Fibroblast of lung (primary cell): ENCODE data around the gene FYN. TPM values are rescaled to one million over a fixed set of nuclear protein-coding genes. Genes with fewer than 3 reads are reported as not detected.

ENCODE experiments used
- DNase-seq, 2 donors: peaks; one replicate each; pipeline versions ENCODE4 v3.0.0 to v3.0.0-alpha.2; 2010; ENCODE audit warnings: low read depth in 2 of 2
- H2AFZ ChIP-seq: 2 replicates; pipeline ENCODE4 v1.5.1; 2012; ENCODE audit warnings: low read length, control low read depth, inconsistent platforms
- H3K27ac ChIP-seq: 2 replicates; pipeline ENCODE4 v1.5.1; 2011; ENCODE audit warnings: low read length, control low read depth; ENCODE audit not compliant: insufficient read depth
- H3K27me3 ChIP-seq: 2 replicates; pipeline ENCODE4 v1.5.1; 2011; ENCODE audit warnings: mild to moderate bottlenecking, low read length; ENCODE audit not compliant: control insufficient read depth, insufficient read depth
- H3K36me3 ChIP-seq: 2 replicates; pipeline ENCODE4 v1.5.1; 2011; ENCODE audit warnings: low read length; ENCODE audit not compliant: control insufficient read depth, insufficient read depth
- H3K4me1 ChIP-seq: 2 replicates; pipeline ENCODE4 v1.5.1; 2011; ENCODE audit warnings: low read length; ENCODE audit not compliant: control insufficient read depth, insufficient read depth; ENCODE audit errors: extremely low read depth
- H3K4me2 ChIP-seq: 2 replicates; pipeline ENCODE4 v1.5.1; 2011; ENCODE audit warnings: low read length, control low read depth; ENCODE audit not compliant: insufficient read depth; ENCODE audit errors: extremely low read depth
- H3K4me3 ChIP-seq, 4 experiments: fragments of 200-600 bp in 1 of 4; sonication (generic) in 1 of 4; replicated peaks in 1 of 4; 2 replicates each; pipeline ENCODE4 v1.5.1; 2011 to 2016; ENCODE audit warnings: low read length in 4 of 4, low read depth in 3 of 4, mild to moderate bottlenecking in 3 of 4, control low read depth in 2 of 4, inconsistent platforms in 1 of 4, mixed read lengths in 1 of 4; ENCODE audit not compliant: insufficient read depth in 1 of 4; ENCODE audit errors: control extremely low read depth in 1 of 4
- H3K79me2 ChIP-seq: 2 replicates; pipeline ENCODE4 v1.5.1; 2012; ENCODE audit warnings: mild to moderate bottlenecking, low read length, inconsistent platforms; ENCODE audit not compliant: control insufficient read depth, insufficient read depth
- H3K9ac ChIP-seq: 2 replicates; pipeline ENCODE4 v1.5.1; 2011; ENCODE audit warnings: mild to moderate bottlenecking, low read length, control low read depth; ENCODE audit not compliant: insufficient read depth
- H3K9me3 ChIP-seq: 2 replicates; pipeline ENCODE4 v1.5.1; 2012; ENCODE audit warnings: low read depth, low read length; ENCODE audit not compliant: control insufficient read depth, insufficient read depth
- H4K20me1 ChIP-seq: 2 replicates; pipeline ENCODE4 v1.5.1; 2011; ENCODE audit warnings: low read length; ENCODE audit not compliant: control insufficient read depth, insufficient read depth; ENCODE audit errors: extremely low read depth
- CTCF ChIP-seq, 2 donors: IDR thresholded peaks in 1 of 2; conservative IDR thresholded peaks in 1 of 2; 1 replicate in 1 of 2; 2 replicates in 1 of 2; pipeline ENCODE4 v1.5.1; 2011 to 2012; ENCODE audit warnings: low read length in 2 of 2, control low read depth in 1 of 2, inconsistent platforms in 1 of 2, low read depth in 1 of 2, mild to moderate bottlenecking in 1 of 2
- EZH2 ChIP-seq: IDR thresholded peaks from 2 replicates; pipeline ENCODE4 v1.5.1; 2012; ENCODE audit warnings: low read length, control low read depth, mild to moderate bottlenecking; ENCODE audit errors: missing control alignments
- polyA plus RNA-seq, 2 donors: library from polyadenylated mRNA; depleted of rRNA in 1 of 2; stranded (reverse) in 1 of 2; unstranded in 1 of 2; fragments of >200 nt; gene quantifications; 2 replicates each; pipeline ENCODE4 v1.2.1, GENCODE V29; 2011 to 2012; ENCODE audit warnings: missing spikeins in 1 of 2
- total RNA-seq: library from RNA; depleted of rRNA; stranded (reverse); fragments of >200 nt; gene quantifications from 2 replicates; pipeline ENCODE4 v1.2.1, GENCODE V29; 2014

The FYN gene
- total and polyA plus RNA-seq, 2 donors (not counting 1 experiment from before 2014, with no cell fraction given): 64.7 TPM

GRCh38 chr6:111781041-111781708, 92.1 kb downstream of the FYN start:
- Histone ChIP-seq H4K20me1 (no peaks in the 10 kb centered on the region), H3K9me3 (no peaks in the 10 kb centered on the region), H3K4me3 (no peak overlapping the region), H3K36me3 (no peaks in the 10 kb centered on the region), H3K27ac (no peak overlapping the region), H3K9ac (no peak overlapping the region), H3K79me2 (no peaks in the 10 kb centered on the region), H2AFZ (no peak overlapping the region), H3K27me3 (no peaks in the 10 kb centered on the region), H3K4me2 (no peak overlapping the region), H3K4me1 (peaks cover 2% of the 10 kb centered on the region)
- TF ChIP-seq CTCF (conservative IDR thresholded peaks at IDR 0.05 in 1 of 2, IDR thresholded peaks at IDR 0.05 in 1 of 2; ENCODE audit: low read depth in 1 of 2, low read length in 2 of 2) (no peak), EZH2 (no peak)
- peak; percentile 42 to 61 for DNase-seq

GRCh38 chr6:111780393-111780792, 92.9 kb downstream of the FYN start:
- Histone ChIP-seq H3K4me3 (no peak overlapping the region), H3K79me2 (no peaks in the 10 kb centered on the region), H3K27ac (no peak overlapping the region), H2AFZ (no peak overlapping the region), H3K4me1 (peaks cover 2% of the 10 kb centered on the region), H4K20me1 (no peaks in the 10 kb centered on the region), H3K9me3 (no peaks in the 10 kb centered on the region), H3K27me3 (no peaks in the 10 kb centered on the region), H3K9ac (no peak overlapping the region), H3K4me2 (no peak overlapping the region), H3K36me3 (no peaks in the 10 kb centered on the region)
- DNase-seq: no peak
- TF ChIP-seq CTCF (conservative IDR thresholded peaks at IDR 0.05 in 1 of 2, IDR thresholded peaks at IDR 0.05 in 1 of 2; ENCODE audit: low read depth in 1 of 2, low read length in 2 of 2) (no peak), EZH2 (no peak)

- H3K36me3 ChIP-seq: no peaks in the 10 kb centered on the region
- no peaks in the 10 kb centered on the region for H4K20me1 ChIP-seq
- H3K4me3 ChIP-seq: no peak overlapping the region
- no peaks in the 10 kb centered on the region for H3K79me2 ChIP-seq
- no peak overlapping the region for H3K27ac ChIP-seq
- TF ChIP-seq CTCF (conservative IDR thresholded peaks at IDR 0.05 in 1 of 2, IDR thresholded peaks at IDR 0.05 in 1 of 2; ENCODE audit: low read depth in 1 of 2, low read length in 2 of 2) (no peak), EZH2 (no peak)
- H3K4me2 ChIP-seq: no peak overlapping the region
- H2AFZ ChIP-seq: no peak overlapping the region
- no peak overlapping the region for H3K9ac ChIP-seq
- H3K27me3 ChIP-seq: no peaks in the 10 kb centered on the region
- no peaks in the 10 kb centered on the region for H3K9me3 ChIP-seq
- H3K4me1 ChIP-seq: peaks cover 2% of the 10 kb centered on the region
- DNase-seq: no peak
Measured at GRCh38 chr6:111779660-111780059, 93.6 kb downstream of the FYN start.
